NCI-H510A (cell line): ENCODE results near the gene CDH11.

Experiments used
- DNase-seq: peaks from one replicate; lab custom pipeline; 2025; lab: John Stamatoyannopoulos, UW

The CDH11 gene

GRCh38 chr16:65024767-65025178 lies 97.1 kb downstream of the CDH11 start:
- no peak for DNase-seq

GRCh38 chr16:65023802-65024201 lies 98.1 kb downstream of the CDH11 start:
- no peak for DNase-seq

- DNase-seq: no peak
These were observed 99.8 kb downstream of the CDH11 start for GRCh38 chr16:65021852-65022595.

- no peak for DNase-seq
These were observed 105.1 kb downstream of the CDH11 start for GRCh38 chr16:65016754-65017153.

- no peak for DNase-seq
These were observed 106.3 kb downstream of the CDH11 start for GRCh38 chr16:65015599-65015998.

GRCh38 chr16:65012357-65012756 lies 109.5 kb downstream of the CDH11 start:
- DNase-seq: no peak

- no peak for DNase-seq
These were observed 111.7 kb downstream of the CDH11 start for GRCh38 chr16:65010125-65010524.

GRCh38 chr16:65005696-65006095 lies 116.2 kb downstream of the CDH11 start:
- DNase-seq: no peak

GRCh38 chr16:65004570-65004969 lies 117.3 kb downstream of the CDH11 start:
- no peak for DNase-seq

GRCh38 chr16:65003621-65004020 lies 118.2 kb downstream of the CDH11 start:
- DNase-seq: no peak

GRCh38 chr16:65002265-65002664 lies 119.6 kb downstream of the CDH11 start:
- no peak for DNase-seq

GRCh38 chr16:65000654-65001053 lies 121.2 kb downstream of the CDH11 start:
- no peak for DNase-seq

- no peak for DNase-seq
These were observed 124.1 kb downstream of the CDH11 start for GRCh38 chr16:64997751-64998150.

- no peak for DNase-seq
These were observed 124.7 kb downstream of the CDH11 start for GRCh38 chr16:64997121-64997520.

GRCh38 chr16:64996641-64997040 lies 125.2 kb downstream of the CDH11 start:
- no peak for DNase-seq

GRCh38 chr16:64993464-64993863 lies 128.4 kb downstream of the CDH11 start:
- no peak for DNase-seq

- no peak for DNase-seq
These were observed 130.9 kb downstream of the CDH11 start for GRCh38 chr16:64991001-64991400.

GRCh38 chr16:64990101-64990500 lies 131.8 kb downstream of the CDH11 start:
- DNase-seq: no peak

- no peak for DNase-seq
These were observed 132.8 kb downstream of the CDH11 start for GRCh38 chr16:64989050-64989449.

- no peak for DNase-seq
These were observed 137.9 kb downstream of the CDH11 start for GRCh38 chr16:64983963-64984362.

- no peak for DNase-seq
These were observed 138.6 kb downstream of the CDH11 start for GRCh38 chr16:64983231-64983630.

- DNase-seq: no peak
These were observed 139.3 kb downstream of the CDH11 start for GRCh38 chr16:64982581-64982980.

- no peak for DNase-seq
These were observed 140.1 kb downstream of the CDH11 start for GRCh38 chr16:64981568-64982281.
